Adrenal gland (tissue), 12 donors: Measurements from ENCODE around the gene NAT8L. TPM values are rescaled to one million over a fixed set of nuclear protein-coding genes. Genes with fewer than 3 reads are reported as not detected.

Source experiments
- DNase-seq, 7 donors: peaks; one replicate each; pipeline ENCODE4 v3.0.0-alpha.2; 2019 to 2020
- H3K27ac ChIP-seq, 5 donors: fragments of 200-600 bp; sonication (generic) in 4 of 5; 1 replicate in 3 of 5; 2 replicates in 2 of 5; pipeline versions ENCODE4 v1.5.1 to v1.8.0; 2016 to 2020; ENCODE audit warnings: mild to moderate bottlenecking in 1 of 5
- H3K27me3 ChIP-seq: fragments of 200-600 bp; 2 replicates; pipeline ENCODE4 v1.8.0; 2021
- H3K36me3 ChIP-seq, 2 donors: fragments of 200-600 bp; replicated peaks in 1 of 2; 1 replicate in 1 of 2; 2 replicates in 1 of 2; pipeline versions ENCODE4 v1.5.1 to v1.8.0; 2018 to 2022
- H3K4me1 ChIP-seq, 2 donors: fragments of 200-600 bp; replicated peaks in 1 of 2; 1 replicate in 1 of 2; 2 replicates in 1 of 2; pipeline versions ENCODE4 v1.5.1 to v1.8.0; 2018 to 2021
- H3K4me3 ChIP-seq, 4 donors: fragments of 200-600 bp; sonication (generic) in 3 of 4; one replicate each; pipeline ENCODE4 v1.5.1; 2016 to 2018
- H3K9me3 ChIP-seq, 3 donors: fragments of 200-600 bp; sonication (generic) in 1 of 3; replicated peaks in 1 of 3; 1 replicate in 2 of 3; 2 replicates in 1 of 3; pipeline versions ENCODE4 v1.5.1 to v1.8.0; 2016 to 2021
- CTCF ChIP-seq, 6 experiments: fragments of 450-650 bp in 4 of 6; fragments of 200-600 bp in 2 of 6; sonication (generic) in 1 of 6; IDR thresholded peaks; 1 replicate in 5 of 6; 2 replicates in 1 of 6; pipeline versions ENCODE4 v1.5.1 to v1.8.0; 2016 to 2021; ENCODE audit warnings: antibody characterized with exemption in 6 of 6, mild to moderate bottlenecking in 2 of 6, moderate library complexity in 1 of 6
- POLR2A ChIP-seq, 2 donors: fragments of 450-650 bp; IDR thresholded peaks; one replicate each; pipeline ENCODE4 v1.6.1; 2017; ENCODE audit warnings: antibody characterized with exemption in 2 of 2, mild to moderate bottlenecking in 2 of 2, moderate library complexity in 1 of 2
- WGBS, 4 donors: extraction: QIAGEN DNeasy Blood & Tissue Kit in 2 of 4; methylation state at CpG; one replicate each; pipeline versions ENCODE4 v1.1.5 to v1.1.7; 2013 to 2017; 5-methylcytosine and 5-hydroxymethylcytosine counted together
- intact Hi-C, 2 donors: fragments of 100-400 bp; cut with DNase I; formaldehyde crosslinking; loops; one replicate each; pipeline versions ENCODE4 v1.14.1 to v1.15.0; 2022 to 2023
- polyA plus RNA-seq, 3 donors: library from polyadenylated mRNA; stranded (reverse); fragments of 200-250 nt in 2 of 3; fragments of 350-450 nt in 1 of 3; fragmentation: Illumina TruSeq in 1 of 3; extraction: RNeasy Lipid Tissue Mini Kit (QIAGEN cat#74804) in 1 of 3; gene quantifications; one replicate each; pipeline ENCODE4 v1.2.3, GENCODE V29; 2013 to 2014
- total RNA-seq, 9 donors: library from RNA; depleted of rRNA in 4 of 9; stranded (reverse); fragments of >200 nt in 4 of 9; fragments of 120-200 nt in 1 of 9; fragmentation: NEBNext Ultra II Directional in 1 of 9; extraction: Animal tissue kit (Norgen Biotek cat#: 25700) in 1 of 9; gene quantifications; one replicate each; pipeline versions ENCODE4 v1.1.0 to v1.2.4, GENCODE V29; 2013 to 2023
- donor health status: healthy with polysubstance abuse.
- donor health status: Bipolar disorder and iron deficiency.
- donor health status: DM: yes; HTN: yes; CAD: no.
- donor health status: DM: no; HTN: no; CAD: no.
- donor health status: DM: no; HTN: no; CAD: no.
- donor health status: DM: yes; HTN: yes; CAD: no.

Gene NAT8L
- total and polyA plus RNA-seq, 12 donors: 0.18 to 1.6 (median 0.49) TPM

- Histone ChIP-seq H3K4me1 (peaks cover 6 to 20% of the 10 kb centered on the region in 2 donors), H3K27ac (no peak overlapping the region), H3K27me3 (peaks cover 15% of the 10 kb centered on the region), H3K36me3 (no peaks in the 10 kb centered on the region), H3K4me3 (no peak overlapping the region), H3K9me3 (no peaks in the 10 kb centered on the region)
- TF ChIP-seq POLR2A (IDR thresholded peaks at IDR 0.05): no peak
- TF ChIP-seq CTCF (IDR thresholded peaks at IDR 0.05): no peak
- intact Hi-C loops: no loop called here
- peak in 2 of 7 donors; percentile 16 to 45 for DNase-seq
- 83 to 93% (median 88%) methylated on average over 12 to 18 of the region's 18 CpGs for WGBS, 4 donors
Measured at GRCh38 chr4:2044542-2045517, 14.3 kb upstream of the NAT8L start.

GRCh38 chr4:2045518-2045951, 13.6 kb upstream of the NAT8L start:
- intact Hi-C loops: no loop called here
- Histone ChIP-seq H3K27me3 (peaks cover 10% of the 10 kb centered on the region), H3K9me3 (no peaks in the 10 kb centered on the region), H3K4me3 (no peak overlapping the region), H3K27ac (no peak overlapping the region), H3K36me3 (no peaks in the 10 kb centered on the region), H3K4me1 (peaks cover 6 to 17% of the 10 kb centered on the region in 2 donors)
- TF ChIP-seq CTCF (IDR thresholded peaks at IDR 0.05) (no peak), POLR2A (IDR thresholded peaks at IDR 0.05) (no peak)
- DNase-seq: peak; percentile 57 to 78 (median 74)
- WGBS, 4 donors: 51 to 66% (median 57%) methylated on average over 9 to 11 of the region's 11 CpGs

- 71 to 77% (median 74%) methylated on average over 10 to 28 of the region's 28 CpGs for WGBS, 4 donors
Measured at GRCh38 chr4:2046031-2046961, 12.8 kb upstream of the NAT8L start.

More at GRCh38 chr4:2046031-2046961, 12.8 kb upstream of the NAT8L start:
- DNase-seq: peak in 2 of 7 donors; percentile 17 to 38
- H3K27me3 ChIP-seq: peaks cover 10% of the 10 kb centered on the region
- peaks cover 2 to 9% of the 10 kb centered on the region in 2 donors for H3K4me1 ChIP-seq
- H3K27ac ChIP-seq: no peak overlapping the region
- intact Hi-C loops: no loop called here
- H3K4me3 ChIP-seq: no peak overlapping the region
- TF ChIP-seq POLR2A (IDR thresholded peaks at IDR 0.05) (no peak), CTCF (IDR thresholded peaks at IDR 0.05) (no peak)
- no peaks in the 10 kb centered on the region for H3K36me3 ChIP-seq
- no peaks in the 10 kb centered on the region for H3K9me3 ChIP-seq
